ENCODE data around the gene DIP2C. TPM values are rescaled to one million over a fixed set of nuclear protein-coding genes. Genes with fewer than 3 reads are reported as not detected.

The DIP2C gene
- total RNA-seq, 1 donor from 2014 or later: 10.1 TPM

DNA sequence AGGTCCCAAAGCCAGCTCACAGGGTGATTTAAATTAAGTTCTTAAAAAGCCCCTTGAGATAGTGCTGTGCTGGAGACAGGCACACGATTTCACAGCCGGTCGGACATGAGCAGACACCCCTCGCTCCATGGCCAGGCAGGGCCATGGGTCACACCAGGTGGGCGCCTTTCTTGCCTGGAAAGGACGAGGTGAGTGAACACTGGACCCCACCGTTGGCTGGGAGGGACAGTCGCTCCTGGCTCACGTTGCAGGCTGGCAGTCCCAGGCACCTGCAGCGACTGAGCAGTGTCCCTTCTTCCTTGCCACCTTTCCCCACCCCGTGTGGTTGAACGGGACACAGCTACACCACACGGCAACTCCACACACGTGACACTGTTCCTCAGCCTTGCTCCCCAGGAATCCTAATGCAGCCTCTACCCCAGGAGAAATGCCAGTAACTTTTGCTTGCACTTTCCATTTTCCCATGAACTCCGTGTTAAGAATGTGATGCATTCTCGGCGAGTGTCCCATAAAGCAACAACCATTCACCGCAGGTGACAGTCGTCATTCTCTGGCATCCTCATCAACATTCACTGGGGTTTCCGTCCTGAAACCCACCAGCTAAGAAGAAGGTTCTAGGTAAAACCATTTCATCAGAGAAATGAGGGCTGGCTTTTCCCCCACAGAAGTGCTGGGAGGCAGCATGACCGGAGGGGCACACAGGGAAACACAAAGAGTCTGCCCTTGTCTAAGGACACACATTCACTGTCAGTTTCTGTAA, 336.8 kb downstream of the DIP2C start:
- Histone ChIP-seq H3F3A (ENCODE audit: low read depth) (no peaks in the 10 kb centered on the region), H3K36me3 (no peaks in the 10 kb centered on the region)
- H3K36me3 Mint-ChIP-seq: peaks cover 47% of the 10 kb centered on the region

DNA sequence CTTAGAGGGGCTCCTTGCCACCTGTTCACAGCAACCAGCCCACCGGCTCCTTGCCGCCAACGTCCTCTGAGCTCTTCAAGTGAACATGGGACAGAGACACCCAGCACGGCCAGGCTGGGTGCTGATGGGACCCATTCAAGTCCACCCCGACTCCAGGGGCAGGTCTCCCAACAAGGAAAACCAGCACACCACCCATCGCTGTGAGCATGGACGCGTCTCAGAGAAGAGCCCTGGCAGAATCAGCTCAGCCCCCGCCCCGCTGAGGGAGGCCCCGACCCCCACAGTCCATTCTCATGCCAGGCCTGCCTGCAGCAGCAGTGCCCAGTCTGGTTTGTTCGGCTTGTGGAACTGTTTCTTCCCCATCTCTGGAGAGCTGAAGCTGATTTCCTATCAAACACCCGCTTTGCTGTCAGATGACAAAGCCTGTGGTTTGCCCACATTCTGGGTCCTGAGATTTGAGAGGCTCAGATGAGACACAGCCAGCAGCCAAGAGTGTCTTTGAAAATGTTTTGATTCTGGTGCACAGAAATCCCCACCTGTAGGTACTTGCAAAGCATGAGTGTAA, 337.6 kb downstream of the DIP2C start:
- Mint-ChIP-seq H3K36me3 (peaks cover 50% of the 10 kb centered on the region), H3K27ac (no peak overlapping the region), H3K27me3 (ENCODE audit: insufficient read depth, low read depth) (peaks cover 10% of the 10 kb centered on the region), H3K9me3 (no peaks in the 10 kb centered on the region), H3K4me1 (no peaks in the 10 kb centered on the region), H3K4me3 (no peak overlapping the region)
- no peaks in the 10 kb centered on the region for H3K9me3 ChIP-seq (ENCODE audit: low read depth)
- H3K79me2 ChIP-seq (ENCODE audit: low read depth): no peaks in the 10 kb centered on the region
- H3F3A ChIP-seq (ENCODE audit: low read depth): no peaks in the 10 kb centered on the region
- no peaks in the 10 kb centered on the region for H3K36me3 ChIP-seq
- no peak overlapping the region for H3K4me2 ChIP-seq
- no peaks in the 10 kb centered on the region for H3K4me1 ChIP-seq
- no peak for DNase-seq (ENCODE audit: low spot score)
- TF ChIP-seq EZH2phosphoT487 (IDR thresholded peaks at IDR 0.05): no peak
- TF ChIP-seq EZH2 (IDR thresholded peaks at IDR 0.05): no peak
- no peaks in the 10 kb centered on the region for H3K27me3 ChIP-seq
- no peak overlapping the region for H3K9ac ChIP-seq
- no peak overlapping the region for H3K4me3 ChIP-seq
- H4K20me1 ChIP-seq (ENCODE audit: low read depth): no peaks in the 10 kb centered on the region
- H3K27ac ChIP-seq: no peak overlapping the region
- no peak overlapping the region for H2AFZ ChIP-seq (replicated peaks)

More for the DNA sequence above, 336.8 kb downstream of the DIP2C start:
- no peak overlapping the region for H3K4me3 ChIP-seq
- H3K9ac ChIP-seq: no peak overlapping the region
- no peaks in the 10 kb centered on the region for H3K9me3 ChIP-seq (ENCODE audit: low read depth)
- H3K27ac ChIP-seq: no peak overlapping the region
- H3K4me3 Mint-ChIP-seq: no peak overlapping the region
- no peak overlapping the region for H3K4me2 ChIP-seq
- TF ChIP-seq EZH2 (IDR thresholded peaks at IDR 0.05): no peak
- TF ChIP-seq EZH2phosphoT487 (IDR thresholded peaks at IDR 0.05): no peak
- TF ChIP-seq, protein P1, sequence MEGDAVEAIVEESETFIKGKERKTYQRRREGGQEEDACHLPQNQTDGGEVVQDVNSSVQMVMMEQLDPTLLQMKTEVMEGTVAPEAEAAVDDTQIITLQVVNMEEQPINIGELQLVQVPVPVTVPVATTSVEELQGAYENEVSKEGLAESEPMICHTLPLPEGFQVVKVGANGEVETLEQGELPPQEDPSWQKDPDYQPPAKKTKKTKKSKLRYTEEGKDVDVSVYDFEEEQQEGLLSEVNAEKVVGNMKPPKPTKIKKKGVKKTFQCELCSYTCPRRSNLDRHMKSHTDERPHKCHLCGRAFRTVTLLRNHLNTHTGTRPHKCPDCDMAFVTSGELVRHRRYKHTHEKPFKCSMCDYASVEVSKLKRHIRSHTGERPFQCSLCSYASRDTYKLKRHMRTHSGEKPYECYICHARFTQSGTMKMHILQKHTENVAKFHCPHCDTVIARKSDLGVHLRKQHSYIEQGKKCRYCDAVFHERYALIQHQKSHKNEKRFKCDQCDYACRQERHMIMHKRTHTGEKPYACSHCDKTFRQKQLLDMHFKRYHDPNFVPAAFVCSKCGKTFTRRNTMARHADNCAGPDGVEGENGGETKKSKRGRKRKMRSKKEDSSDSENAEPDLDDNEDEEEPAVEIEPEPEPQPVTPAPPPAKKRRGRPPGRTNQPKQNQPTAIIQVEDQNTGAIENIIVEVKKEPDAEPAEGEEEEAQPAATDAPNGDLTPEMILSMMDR (IDR thresholded peaks at IDR 0.05): no peak
- DNase-seq (ENCODE audit: low spot score): no peak
- no peak overlapping the region for H2AFZ ChIP-seq (replicated peaks)
- H3K27me3 ChIP-seq: no peaks in the 10 kb centered on the region
- H3K4me1 Mint-ChIP-seq: no peaks in the 10 kb centered on the region
- no peaks in the 10 kb centered on the region for H3K9me3 Mint-ChIP-seq
- H3K4me1 ChIP-seq: no peaks in the 10 kb centered on the region
- H3K79me2 ChIP-seq (ENCODE audit: low read depth): no peaks in the 10 kb centered on the region
- H3K27ac Mint-ChIP-seq: no peak overlapping the region
- H3K27me3 Mint-ChIP-seq (ENCODE audit: insufficient read depth, low read depth): peaks cover 8% of the 10 kb centered on the region
- no peaks in the 10 kb centered on the region for H4K20me1 ChIP-seq (ENCODE audit: low read depth)

DNA sequence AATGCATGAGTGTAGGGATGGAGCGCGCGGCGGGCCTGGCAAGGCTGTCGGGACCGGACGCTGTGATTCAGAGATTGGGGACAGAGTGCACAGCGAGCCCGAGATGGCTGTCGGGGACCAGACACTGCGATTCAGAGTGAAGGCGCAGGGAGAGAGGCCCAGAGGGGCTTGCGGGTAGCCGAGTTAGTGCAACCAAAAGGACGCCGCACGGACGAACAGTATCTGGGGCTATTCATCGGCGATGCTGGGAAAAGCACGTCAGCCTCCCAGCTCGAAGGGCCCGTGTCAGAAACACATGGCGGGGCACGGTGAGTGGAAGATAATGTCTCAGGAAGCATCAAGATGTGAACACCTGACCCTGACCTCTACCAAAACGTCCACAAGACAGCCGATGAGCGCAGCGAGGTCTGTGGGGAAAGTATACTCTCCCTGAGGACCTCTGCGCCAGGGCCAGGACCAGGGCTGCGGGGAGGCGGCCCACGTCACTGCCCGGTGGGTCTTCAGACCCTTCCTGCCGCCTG, 338.4 kb downstream of the DIP2C start:
- H3K4me1 Mint-ChIP-seq: no peaks in the 10 kb centered on the region

DNA sequence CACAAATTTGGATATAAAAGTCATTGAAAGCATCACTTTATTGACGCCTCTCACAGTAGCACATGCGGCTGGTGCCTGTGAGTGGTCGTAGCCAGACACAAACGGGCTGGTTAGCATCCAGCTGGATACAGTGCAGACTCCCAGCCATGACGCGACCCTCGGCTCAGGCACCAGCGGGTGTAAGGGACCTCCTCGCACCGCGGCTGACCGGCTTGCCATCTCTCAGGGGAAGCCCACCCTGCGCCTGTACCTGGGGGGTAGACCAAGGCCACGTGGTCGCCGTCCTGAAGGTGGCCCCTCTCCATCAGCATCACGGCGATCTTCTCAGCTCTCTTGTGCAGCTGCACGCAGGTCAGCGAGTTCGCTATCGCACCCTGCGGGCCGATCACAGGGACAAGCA, 340.4 kb downstream of the DIP2C start:
- Mint-ChIP-seq H3K36me3 (peaks cover 40% of the 10 kb centered on the region), H3K27me3 (ENCODE audit: insufficient read depth, low read depth) (peaks cover 10% of the 10 kb centered on the region), H3K4me1 (no peaks in the 10 kb centered on the region), H3K27ac (no peak overlapping the region), H3K4me3 (no peak overlapping the region), H3K9me3 (peaks cover 3% of the 10 kb centered on the region)
- no peaks in the 10 kb centered on the region for H3K4me1 ChIP-seq
- H2AFZ ChIP-seq (replicated peaks): no peak overlapping the region
- H3K4me2 ChIP-seq: no peak overlapping the region
- H3K36me3 ChIP-seq: no peaks in the 10 kb centered on the region
- H4K20me1 ChIP-seq (ENCODE audit: low read depth): no peaks in the 10 kb centered on the region
- no peak overlapping the region for H3K4me3 ChIP-seq
- no peak overlapping the region for H3K27ac ChIP-seq
- no peaks in the 10 kb centered on the region for H3K27me3 ChIP-seq
- no peak for TF ChIP-seq EZH2 (IDR thresholded peaks at IDR 0.05)
- TF ChIP-seq, protein P1 (IDR thresholded peaks at IDR 0.05): no peak
- no peak for TF ChIP-seq EZH2phosphoT487 (IDR thresholded peaks at IDR 0.05)
- no peaks in the 10 kb centered on the region for H3K79me2 ChIP-seq (ENCODE audit: low read depth)
- H3F3A ChIP-seq (ENCODE audit: low read depth): no peaks in the 10 kb centered on the region
- DNase-seq (ENCODE audit: low spot score): no peak
- no peak overlapping the region for H3K9ac ChIP-seq
- H3K9me3 ChIP-seq (ENCODE audit: low read depth): no peaks in the 10 kb centered on the region

More for the DNA sequence above, 338.4 kb downstream of the DIP2C start:
- Histone ChIP-seq H3K4me1 (no peaks in the 10 kb centered on the region), H3K4me2 (no peak overlapping the region), H3K79me2 (ENCODE audit: low read depth) (no peaks in the 10 kb centered on the region), H3F3A (ENCODE audit: low read depth) (no peaks in the 10 kb centered on the region), H2AFZ (replicated peaks) (no peak overlapping the region), H3K36me3 (no peaks in the 10 kb centered on the region), H3K9ac (no peak overlapping the region), H3K4me3 (no peak overlapping the region), H3K9me3 (ENCODE audit: low read depth) (no peaks in the 10 kb centered on the region), H4K20me1 (ENCODE audit: low read depth) (no peaks in the 10 kb centered on the region), H3K27ac (no peak overlapping the region), H3K27me3 (no peaks in the 10 kb centered on the region)
- TF ChIP-seq EZH2 (IDR thresholded peaks at IDR 0.05): no peak
- TF ChIP-seq EZH2phosphoT487 (IDR thresholded peaks at IDR 0.05): no peak
- Mint-ChIP-seq H3K4me3 (no peak overlapping the region), H3K27me3 (ENCODE audit: insufficient read depth, low read depth) (peaks cover 10% of the 10 kb centered on the region), H3K36me3 (peaks cover 51% of the 10 kb centered on the region), H3K27ac (no peak overlapping the region), H3K9me3 (peaks cover 3% of the 10 kb centered on the region)
- no peak for DNase-seq (ENCODE audit: low spot score)

Data from neural progenitor cell (in vitro differentiated cells).